Midbrain (tissue), 1 donor: ENCODE results near the gene MRTFA.
"Not testable (repeated sequence)": the region's sequence is repeated elsewhere in the genome, so short reads cannot be mapped to it uniquely, and the experiment has no call there.

ENCODE experiments used
- DNase-seq: peaks from one replicate; lab custom pipeline; 2025; lab: John Stamatoyannopoulos, UW

The MRTFA gene

GRCh38 chr22:40659166-40659565 lies 22.6 kb upstream of the MRTFA start:
- no peak for DNase-seq

- not testable (repeated sequence) for DNase-seq
Measured at GRCh38 chr22:40656651-40657050, 20.1 kb upstream of the MRTFA start.

- not testable (repeated sequence) for DNase-seq
Measured at GRCh38 chr22:40655941-40656340, 19.4 kb upstream of the MRTFA start.

GRCh38 chr22:40654522-40655167 lies 18.1 kb upstream of the MRTFA start:
- peak; percentile 55 for DNase-seq

GRCh38 chr22:40653361-40653760 lies 16.8 kb upstream of the MRTFA start:
- no peak for DNase-seq

- DNase-seq: peak; percentile 96
Measured at GRCh38 chr22:40651563-40652501, 15.3 kb upstream of the MRTFA start.

- DNase-seq: no peak
Measured at GRCh38 chr22:40651057-40651456, 14.5 kb upstream of the MRTFA start.

- no peak for DNase-seq
Measured at GRCh38 chr22:40648386-40648785, 11.9 kb upstream of the MRTFA start.

GRCh38 chr22:40645579-40646197 lies 9.2 kb upstream of the MRTFA start:
- DNase-seq: no peak

- DNase-seq: no peak
Measured at GRCh38 chr22:40642316-40642715, 5.8 kb upstream of the MRTFA start.

- DNase-seq: no peak
Measured at GRCh38 chr22:40641269-40641668, 4.8 kb upstream of the MRTFA start.

GRCh38 chr22:40638261-40638660 lies 1.7 kb upstream of the MRTFA start:
- no peak for DNase-seq

GRCh38 chr22:40637183-40638150 lies 948 bp upstream of the MRTFA start:
- DNase-seq: peak; percentile 24

- DNase-seq: peak; percentile 8
Measured at GRCh38 chr22:40635940-40636379, 559 bp downstream of the MRTFA start.

GRCh38 chr22:40635043-40635939 lies 1.2 kb downstream of the MRTFA start:
- no peak for DNase-seq

- no peak for DNase-seq
Measured at GRCh38 chr22:40634119-40634903, 2.2 kb downstream of the MRTFA start.

- DNase-seq: no peak
Measured at GRCh38 chr22:40633036-40633435, 3.5 kb downstream of the MRTFA start.

- DNase-seq: no peak
Measured at GRCh38 chr22:40631925-40632324, 4.6 kb downstream of the MRTFA start.

GRCh38 chr22:40628354-40629042 lies 8.0 kb downstream of the MRTFA start:
- no peak for DNase-seq
